ENCODE measurements around the gene OR11A1.

GRCh38 chr6:29466241-29466640 is 9.4 kb upstream of the OR11A1 start:
- TF ChIP-seq, protein P1, sequence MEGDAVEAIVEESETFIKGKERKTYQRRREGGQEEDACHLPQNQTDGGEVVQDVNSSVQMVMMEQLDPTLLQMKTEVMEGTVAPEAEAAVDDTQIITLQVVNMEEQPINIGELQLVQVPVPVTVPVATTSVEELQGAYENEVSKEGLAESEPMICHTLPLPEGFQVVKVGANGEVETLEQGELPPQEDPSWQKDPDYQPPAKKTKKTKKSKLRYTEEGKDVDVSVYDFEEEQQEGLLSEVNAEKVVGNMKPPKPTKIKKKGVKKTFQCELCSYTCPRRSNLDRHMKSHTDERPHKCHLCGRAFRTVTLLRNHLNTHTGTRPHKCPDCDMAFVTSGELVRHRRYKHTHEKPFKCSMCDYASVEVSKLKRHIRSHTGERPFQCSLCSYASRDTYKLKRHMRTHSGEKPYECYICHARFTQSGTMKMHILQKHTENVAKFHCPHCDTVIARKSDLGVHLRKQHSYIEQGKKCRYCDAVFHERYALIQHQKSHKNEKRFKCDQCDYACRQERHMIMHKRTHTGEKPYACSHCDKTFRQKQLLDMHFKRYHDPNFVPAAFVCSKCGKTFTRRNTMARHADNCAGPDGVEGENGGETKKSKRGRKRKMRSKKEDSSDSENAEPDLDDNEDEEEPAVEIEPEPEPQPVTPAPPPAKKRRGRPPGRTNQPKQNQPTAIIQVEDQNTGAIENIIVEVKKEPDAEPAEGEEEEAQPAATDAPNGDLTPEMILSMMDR (IDR thresholded peaks at IDR 0.05; ENCODE audit: low read length) = no peak
- TF ChIP-seq EZH2 (optimal IDR thresholded peaks at IDR 0.05; ENCODE audit: low read depth, low read length) (no peak), EZH2phosphoT487 (IDR thresholded peaks at IDR 0.05; ENCODE audit: low read length) (no peak)
